Panc1 (cell line): Measurements from ENCODE around the gene WFIKKN2. TPM values are rescaled to one million over a fixed set of nuclear protein-coding genes. Genes with fewer than 3 reads are reported as not detected.

Source experiments
- ATAC-seq: fragments of 200-7000 bp; cut with Tn5 transposase; 2 replicates; pipeline ENCODE4 v1.9.1; 2020; ENCODE audit warnings: mild to moderate bottlenecking, moderate library complexity
- BruUV-seq: library from RNA; stranded (reverse); fragments of 400-500 nt; replicated peaks from 2 replicates; lab custom pipeline; 2021; lab: Mats Ljungman, UMichigan
- CTCF ChIA-PET: fragments of 300-600 bp; sonication (Branson Sonifier 250); formaldehyde crosslinking; loops from one replicate; lab custom pipeline; 2022; ENCODE audit warnings: antibody characterized with exemption; lab: Charles Lee
- POLR2A ChIA-PET: fragments of 300-600 bp; sonication (Branson Sonifier 250); formaldehyde crosslinking; loops from one replicate; lab custom pipeline; 2022; ENCODE audit warnings: antibody characterized with exemption; lab: Charles Lee
- DNase-seq: peaks from one replicate; pipeline ENCODE4 v3.0.0-alpha.2; 2010; ENCODE audit warnings: low read depth, low spot score
- H3K27ac ChIP-seq: 2 replicates; pipeline ENCODE4 v1.5.1; 2011; ENCODE audit warnings: mild to moderate bottlenecking, low read length, inconsistent platforms
- H3K27me3 ChIP-seq: fragments of 200-500 bp; sonication (Bioruptor generic); 2 replicates; pipeline ENCODE4 v1.6.0; 2014; ENCODE audit warnings: low read length, inconsistent platforms; ENCODE audit not compliant: control insufficient read depth, insufficient read depth
- H3K36me3 ChIP-seq: fragments of 200-500 bp; sonication (Bioruptor generic); 2 replicates; pipeline ENCODE4 v1.5.1; 2014; ENCODE audit warnings: inconsistent platforms, mild to moderate bottlenecking, low read length, moderate library complexity; ENCODE audit not compliant: control insufficient read depth, insufficient read depth
- H3K4me1 ChIP-seq: 2 replicates; pipeline ENCODE4 v1.5.1; 2011; ENCODE audit warnings: inconsistent platforms, mild to moderate bottlenecking, low read length, moderate library complexity; ENCODE audit not compliant: control insufficient read depth, insufficient read depth
- H3K4me3 ChIP-seq, 2 experiments: 2 replicates each; pipeline ENCODE4 v1.5.1; 2011 to 2012; ENCODE audit warnings: low read depth in 2 of 2, low read length in 2 of 2, mild to moderate bottlenecking in 2 of 2, inconsistent platforms in 1 of 2, moderate library complexity in 1 of 2
- H3K9me3 ChIP-seq: fragments of 200-500 bp; sonication (Bioruptor generic); 2 replicates; pipeline ENCODE4 v1.5.1; 2014; ENCODE audit warnings: low read depth, mild to moderate bottlenecking, inconsistent platforms, low read length, moderate library complexity; ENCODE audit not compliant: control insufficient read depth, insufficient read depth
- CTCF ChIP-seq: fragments of 450-650 bp; IDR thresholded peaks from 2 replicates; pipeline ENCODE4 v1.5.1; 2017; ENCODE audit warnings: mild to moderate bottlenecking
- POLR2AphosphoS5 ChIP-seq: IDR thresholded peaks from 2 replicates; pipeline ENCODE4 v1.6.1; 2012; ENCODE audit warnings: mild to moderate bottlenecking, low read depth, low read length, moderate library complexity
- REST ChIP-seq, 2 experiments: IDR thresholded peaks; 2 replicates each; pipeline ENCODE4 v1.6.1; 2011 to 2012; ENCODE audit warnings: low read depth in 2 of 2, control low read depth in 1 of 2, low read length in 1 of 2, mild to moderate bottlenecking in 1 of 2, moderate library complexity in 1 of 2; ENCODE audit not compliant: insufficient read depth in 1 of 2
- SIN3A ChIP-seq: IDR thresholded peaks from 2 replicates; pipeline ENCODE4 v1.6.1; 2012; ENCODE audit warnings: low read depth, mild to moderate bottlenecking, low read length, moderate library complexity, borderline replicate concordance; ENCODE audit not compliant: insufficient read depth
- TCF7L2 ChIP-seq: IDR thresholded peaks from 2 replicates; pipeline ENCODE4 v1.6.1; 2011; ENCODE audit warnings: mild to moderate bottlenecking, low read depth, low read length, inconsistent platforms
- in situ Hi-C: cut with HindIII; loops from 2 replicates; pipeline ENCODE4 v1.10.0; 2016; ENCODE audit warnings: low sequenced_read_pairs, low pct_unique_long_range_greater_than_20kb
- intact Hi-C: fragments of 100-400 bp; cut with micrococcal nuclease; formaldehyde crosslinking; loops from one replicate; pipeline ENCODE4 v1.10.0; 2022; ENCODE audit not compliant: unreplicated experiment
- total RNA-seq: library from RNA; stranded (reverse); gene quantifications from one replicate; pipeline ENCODE4 v1.2.1, GENCODE V29; 2021; ENCODE audit not compliant: unreplicated experiment

Gene WFIKKN2
- total RNA-seq, 1 experiment from 2014 or later, result 0.05 TPM

- no TSS peak for BruUV-seq
- H3K27ac ChIP-seq, result no peak overlapping the region
- H3K27me3 ChIP-seq, result no peaks in the 10 kb centered on the region
- intact Hi-C loops (no loop called here), in situ Hi-C loops (no loop called here)
- ChIA-PET POLR2A (no interaction called here), CTCF (no interaction called here)
- TF ChIP-seq TCF7L2, result no peak
- no peak for TF ChIP-seq CTCF
- no peak for TF ChIP-seq POLR2AphosphoS5
- TF ChIP-seq REST (IDR thresholded peaks at IDR 0.05; ENCODE audit: insufficient read depth in 1 of 2, low read depth in 2 of 2, low read length in 1 of 2), result no peak
- TF ChIP-seq SIN3A, result no peak
- no peaks in the 10 kb centered on the region for H3K9me3 ChIP-seq
- ATAC-seq, result no peak
- H3K4me1 ChIP-seq, result no peaks in the 10 kb centered on the region
- no peak overlapping the region for H3K4me3 ChIP-seq
- DNase-seq, result no peak
- H3K36me3 ChIP-seq, result no peaks in the 10 kb centered on the region
Observed at GRCh38 chr17:50832864-50833381, 2.5 kb upstream of the WFIKKN2 start.

GRCh38 chr17:50833510-50834428 lies 1.6 kb upstream of the WFIKKN2 start:
- intact Hi-C loops, result no loop called here
- ATAC-seq, result no peak
- no peak overlapping the region for H3K27ac ChIP-seq
- CTCF ChIA-PET, result interaction anchor here (0.7 kb wide), 1 partner anchor 49 kb away, joined by 5 read pairs; no protein-coding TSS in a partner anchor
- H3K9me3 ChIP-seq, result no peaks in the 10 kb centered on the region
- DNase-seq, result no peak
- H3K4me3 ChIP-seq, result no peak overlapping the region
- no TSS peak for BruUV-seq
- no peaks in the 10 kb centered on the region for H3K36me3 ChIP-seq
- TF ChIP-seq REST (IDR thresholded peaks at IDR 0.05; ENCODE audit: insufficient read depth in 1 of 2, low read depth in 2 of 2, low read length in 1 of 2) (no peak), TCF7L2 (no peak), SIN3A (no peak), CTCF (no peak), POLR2AphosphoS5 (no peak)
- POLR2A ChIA-PET, result interaction anchor here (0.6 kb wide), 1 partner anchor 33 kb away, joined by 3 read pairs; the partner anchor contains the start of gene TOB1
- in situ Hi-C loops, result no loop called here
- no peaks in the 10 kb centered on the region for H3K4me1 ChIP-seq
- no peaks in the 10 kb centered on the region for H3K27me3 ChIP-seq
